HG02588 (cell line): ENCODE measurements around the gene ZNF524.
"Not testable (repeated sequence)": the region's sequence is repeated elsewhere in the genome, so short reads cannot be mapped to it uniquely, and the experiment has no call there.

Experiments
- ATAC-seq: cut with Tn5 transposase; IDR thresholded peaks from one replicate; pipeline ENCODE4 v1.9.1; 2021; ENCODE audit warnings: mild to moderate bottlenecking, moderate library complexity; ENCODE audit not compliant: unreplicated experiment

Gene ZNF524

GRCh38 chr19:55599842-55600661, at the start of gene ZNF524:
Gene ZNF524 (plus strand): TSS chr19:55600288. CDS start chr19:55602113, 1,825 bp downstream.
- peak; percentile 39 for ATAC-seq

DNA sequence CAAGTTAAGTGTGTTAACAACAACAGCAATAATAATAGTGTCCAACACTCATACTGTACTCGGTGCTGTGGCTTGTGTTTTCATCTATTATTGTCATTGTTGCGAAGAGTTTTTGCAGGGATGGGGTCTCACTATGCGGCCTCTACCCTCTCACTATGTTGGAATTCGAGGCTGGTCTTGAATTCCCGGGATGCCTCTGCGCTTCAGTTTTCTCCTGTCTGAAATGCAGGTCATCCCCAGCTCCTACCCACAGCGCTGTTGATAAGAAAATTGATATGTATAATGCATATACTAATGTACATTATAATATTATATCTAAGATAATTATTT, 49.8 kb upstream of the ZNF524 start:
- ATAC-seq = no peak

DNA sequence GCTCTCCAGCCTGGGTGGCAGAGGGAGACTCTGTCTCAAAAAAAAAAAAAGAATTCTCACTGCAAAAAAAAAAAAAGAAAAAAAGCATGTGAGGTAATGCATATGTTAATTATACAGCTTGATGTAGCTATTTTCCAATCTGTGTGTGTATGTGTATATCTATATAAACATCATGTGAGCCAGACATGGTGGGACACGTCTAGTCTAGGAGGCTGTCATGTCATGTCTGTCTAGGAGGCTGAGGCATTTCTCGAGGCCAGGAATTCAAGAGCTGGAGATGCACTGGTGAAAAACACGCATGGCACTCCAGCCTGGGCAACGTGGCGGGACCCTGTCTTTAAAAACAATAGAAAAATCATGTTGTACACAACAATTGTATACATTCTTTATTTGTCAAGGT, 47.9 kb upstream of the ZNF524 start:
- no peak for ATAC-seq

DNA sequence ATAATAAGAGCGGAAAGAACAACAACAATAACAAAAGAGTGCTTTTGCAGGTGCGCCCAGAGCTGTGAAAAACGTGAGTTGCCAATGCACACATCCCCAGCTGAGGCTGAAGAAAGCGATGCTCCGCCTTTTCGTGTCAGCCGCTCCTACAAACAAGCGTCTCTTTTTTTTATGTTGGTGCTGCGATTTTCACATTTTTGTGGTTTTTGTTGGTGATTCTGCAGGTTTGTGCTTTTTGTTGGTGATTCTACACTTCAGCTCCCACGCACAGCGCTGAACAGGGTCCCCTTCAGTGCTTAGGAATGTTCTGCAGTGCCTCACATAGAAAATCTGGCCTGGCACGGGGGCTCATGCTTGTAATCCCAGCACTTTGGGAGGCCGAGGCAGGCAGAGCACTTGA, 47.5 kb upstream of the ZNF524 start:
- no peak for ATAC-seq

DNA sequence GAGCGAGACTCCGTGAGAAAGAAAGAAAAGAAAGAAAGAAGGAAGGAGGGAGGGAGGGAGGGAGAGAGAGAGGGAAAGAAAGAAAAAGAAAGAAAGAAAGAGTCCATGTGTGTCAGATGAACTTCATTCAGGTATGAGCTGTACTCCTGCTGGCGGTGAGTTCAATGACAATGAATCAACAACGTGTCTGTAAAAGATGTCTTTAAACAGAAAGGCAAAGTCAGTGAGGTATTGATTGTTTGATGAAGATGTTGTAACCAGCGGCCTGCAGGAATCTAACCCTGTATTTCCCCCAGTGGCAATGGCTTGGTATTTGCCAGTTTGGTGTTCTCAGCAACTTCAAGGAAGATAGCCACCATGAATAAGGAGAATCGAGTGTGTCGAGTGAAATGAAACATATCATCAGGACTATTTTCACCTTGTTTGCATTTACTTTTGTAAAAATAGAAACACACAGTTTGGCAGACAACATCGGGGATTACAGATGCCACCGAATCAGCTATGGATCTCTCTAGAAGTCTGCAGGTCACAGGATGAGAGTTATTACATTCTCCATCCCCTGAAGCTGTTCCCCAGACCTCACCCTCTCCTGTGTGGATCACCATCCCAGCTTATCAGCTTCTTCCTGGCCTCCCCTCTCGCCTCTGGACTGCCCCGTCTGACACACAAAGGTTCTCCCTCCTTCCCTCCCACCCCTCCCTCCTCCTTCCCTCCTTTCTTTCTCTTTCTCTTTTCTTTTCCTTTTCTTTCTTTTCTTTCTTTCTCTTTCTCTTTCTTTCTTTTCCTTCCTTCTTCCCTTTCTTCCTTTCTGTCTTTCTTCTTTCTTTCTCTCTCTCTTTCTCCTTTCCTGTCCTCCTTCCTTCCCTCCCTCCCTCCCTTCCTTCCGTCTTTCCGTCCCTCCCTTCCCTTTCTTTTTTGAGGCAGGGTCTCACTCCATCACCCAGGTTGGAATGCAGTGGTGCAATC, 46.6 kb upstream of the ZNF524 start:
- ATAC-seq = no peak

- ATAC-seq = no peak
These were observed 45.8 kb upstream of the ZNF524 start for GRCh38 chr19:55554302-55554701.

DNA sequence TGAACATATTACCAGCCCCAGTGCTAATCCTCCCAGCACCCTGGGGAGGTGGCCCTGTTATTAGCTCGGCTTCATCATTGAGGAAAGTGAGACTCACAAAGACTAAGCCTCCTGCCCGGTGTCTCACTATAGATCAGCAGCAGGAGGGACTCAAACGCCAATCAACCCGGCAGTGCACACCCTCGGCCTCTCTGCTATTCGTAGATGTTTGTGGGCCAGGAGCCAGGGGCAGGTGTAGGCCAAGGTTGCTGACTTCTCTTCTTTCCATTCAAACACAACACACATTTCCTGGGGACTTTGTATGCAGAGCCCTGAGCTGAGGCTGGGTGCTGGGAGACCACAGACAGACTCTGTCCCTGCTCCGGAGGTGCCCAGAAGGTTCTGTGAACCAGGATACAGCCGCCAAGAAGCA, 45.3 kb upstream of the ZNF524 start:
- no peak for ATAC-seq

GRCh38 chr19:55559684-55560083, 40.4 kb upstream of the ZNF524 start:
- ATAC-seq = no peak

GRCh38 chr19:55563261-55563690, 36.8 kb upstream of the ZNF524 start:
- no peak for ATAC-seq

GRCh38 chr19:55566823-55567222, 33.3 kb upstream of the ZNF524 start:
- ATAC-seq = no peak

DNA sequence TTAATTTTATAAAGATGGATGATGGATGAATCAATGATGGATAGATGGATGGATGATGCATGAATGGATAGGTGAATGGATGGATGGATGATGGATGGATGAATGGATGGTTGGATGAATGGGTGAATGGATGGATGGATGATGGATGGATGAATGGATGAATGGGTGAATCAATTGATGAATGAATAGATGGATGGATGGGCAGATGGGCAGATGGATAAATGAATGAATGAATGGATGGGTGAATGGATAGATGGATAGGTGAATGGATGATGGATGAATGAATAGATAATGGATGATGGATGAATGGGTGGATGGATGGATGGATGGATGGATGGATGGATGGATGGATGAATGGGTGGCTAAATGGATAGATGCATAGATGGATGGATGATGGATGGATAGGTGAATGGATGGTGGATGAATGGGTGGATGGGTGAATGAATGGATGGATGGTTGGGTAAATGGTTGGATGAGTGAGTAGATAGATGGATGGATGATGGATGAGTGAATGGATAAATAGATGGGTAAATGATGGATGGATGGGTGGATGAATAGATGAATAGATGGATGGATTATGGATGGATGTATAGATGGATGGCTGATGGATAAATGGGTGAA, 32.3 kb upstream of the ZNF524 start:
- ATAC-seq = no peak

DNA sequence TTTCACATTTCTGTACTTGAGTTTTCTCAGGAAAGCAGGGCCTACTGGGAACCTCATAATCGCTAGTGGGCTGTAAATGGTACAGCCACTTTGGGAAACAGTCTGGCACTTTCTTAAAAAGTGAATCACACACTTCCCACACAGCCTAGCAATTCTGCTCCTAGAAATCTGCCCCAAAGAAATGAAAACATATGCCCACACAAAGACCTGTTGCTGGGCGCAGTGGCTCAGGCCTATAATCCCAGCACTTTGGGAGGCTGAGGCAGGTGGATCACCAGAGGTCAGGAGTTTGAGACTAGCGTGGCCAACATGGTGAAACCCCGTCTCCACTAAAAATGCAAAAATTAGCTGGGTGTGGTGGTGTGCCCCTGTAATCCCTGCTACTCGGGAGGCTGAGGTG, 30.6 kb upstream of the ZNF524 start:
- not testable (repeated sequence) for ATAC-seq

DNA sequence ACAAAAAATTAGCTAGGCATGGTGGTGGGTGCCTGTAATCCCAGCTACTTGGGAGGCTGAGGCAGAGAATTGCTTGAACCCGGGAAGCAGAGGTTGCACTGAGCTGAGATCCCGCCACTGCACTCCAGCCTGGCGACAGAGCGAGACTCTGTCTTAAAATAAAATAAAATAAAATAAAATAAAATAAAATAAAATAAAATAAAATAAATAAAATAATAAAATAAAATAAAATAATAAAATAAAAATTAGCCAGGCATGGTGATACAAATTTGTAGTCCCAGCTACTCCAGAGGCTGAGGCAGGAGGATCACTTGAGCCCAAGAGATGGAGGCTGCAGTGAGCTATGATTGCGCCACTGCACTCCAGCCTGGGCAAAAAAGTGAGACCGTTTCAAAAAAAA, 26.2 kb upstream of the ZNF524 start:
- ATAC-seq = not testable (repeated sequence)

GRCh38 chr19:55576746-55577145, 23.3 kb upstream of the ZNF524 start:
- no peak for ATAC-seq

GRCh38 chr19:55578031-55578760, 21.9 kb upstream of the ZNF524 start:
- ATAC-seq = no peak

- ATAC-seq = no peak
These were observed 21.0 kb upstream of the ZNF524 start for GRCh38 chr19:55578761-55579747.

DNA sequence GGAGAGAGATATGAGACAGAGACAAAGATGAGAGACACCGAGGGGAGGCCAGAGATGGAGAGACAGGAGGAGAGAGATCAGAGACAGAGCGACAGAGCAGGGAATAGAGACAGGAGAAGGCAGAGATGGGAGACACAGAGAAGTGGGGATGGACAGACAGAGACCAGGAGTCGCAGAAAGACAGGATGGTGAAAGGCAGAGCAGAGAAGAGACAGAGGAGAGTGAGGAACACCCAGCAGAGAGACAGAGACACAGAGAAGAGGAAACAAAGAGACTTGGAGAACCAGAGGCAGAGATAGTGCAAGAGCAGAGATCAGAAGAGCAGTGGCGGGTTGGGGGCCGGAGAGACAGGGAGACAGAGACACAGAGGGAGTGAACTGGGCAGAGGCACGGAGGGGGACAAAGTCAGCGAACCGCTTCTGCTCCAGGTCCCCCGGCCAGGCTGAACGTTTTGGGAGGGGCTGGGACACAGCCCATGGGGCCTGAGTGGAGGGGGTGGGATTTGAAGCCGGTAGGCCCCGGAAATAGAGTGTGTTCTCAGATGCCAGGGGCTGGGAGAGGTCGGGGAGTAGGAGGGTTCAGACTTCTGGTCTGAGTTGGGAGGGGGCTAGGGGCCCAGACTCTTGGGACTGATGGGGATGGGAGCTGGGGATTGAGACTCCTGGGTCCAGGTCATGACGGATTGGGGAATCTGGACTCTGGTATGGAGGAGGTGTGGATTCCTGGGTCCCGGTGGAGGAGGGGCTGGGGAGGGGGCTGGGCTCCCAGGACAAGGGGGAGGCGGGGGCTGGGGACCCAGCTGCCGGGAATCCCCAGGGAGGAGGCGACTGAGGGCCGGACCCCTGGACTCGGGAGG, 20.1 kb upstream of the ZNF524 start:
- ATAC-seq = no peak

GRCh38 chr19:55580628-55581144, 19.4 kb upstream of the ZNF524 start, which contains the start of gene ZNF579:
Gene ZNF579 (minus strand): TSS chr19:55580848. CDS start chr19:55579639, 1,209 bp downstream.
- ATAC-seq = no peak
